ENCODE results near the gene SNN. TPM values are rescaled to one million over a fixed set of nuclear protein-coding genes. Genes with fewer than 3 reads are reported as not detected.
A peak's percentile ranks its signal among the peaks of the same experiment; 100 is the strongest.

Gene SNN
- polyA plus RNA-seq, 2 of the 4 experiments (the other 2 are of a cell fraction), result 6.3 to 10.7 TPM

- H3K27ac ChIP-seq, result peak overlapping the region; percentile 8 to 44; a peak in 3 of 6 replicates
- ChIA-PET POLR2A (no interaction called here), CTCF (interaction anchor here (14.3 kb wide), 1 partner anchor 317 kb away, joined by 344 read pairs; no protein-coding TSS in a partner anchor)
- no peak overlapping the region for H3K4me3 ChIP-seq
- H3K4me1 ChIP-seq, result peaks cover 21% of the 10 kb centered on the region
- peak overlapping the region; percentile 39 for H3K4me2 ChIP-seq
- no peak for FAIRE-seq
- TF ChIP-seq SMC3 (IDR thresholded peaks at IDR 0.05) (no peak), ATOH8 (CRISPR knock-in tag; IDR thresholded peaks at IDR 0.05; ENCODE audit: low read depth) (no peak), PHF8 (IDR thresholded peaks at IDR 0.05; ENCODE audit: borderline replicate concordance, low read depth) (no peak), CBX2 (IDR thresholded peaks at IDR 0.05; ENCODE audit: borderline replicate concordance, low read depth) (no peak), HDAC2 (IDR thresholded peaks at IDR 0.05) (no peak), RARB (CRISPR knock-in tag; IDR thresholded peaks at IDR 0.05) (no peak)
- TF ChIP-seq, protein P1, sequence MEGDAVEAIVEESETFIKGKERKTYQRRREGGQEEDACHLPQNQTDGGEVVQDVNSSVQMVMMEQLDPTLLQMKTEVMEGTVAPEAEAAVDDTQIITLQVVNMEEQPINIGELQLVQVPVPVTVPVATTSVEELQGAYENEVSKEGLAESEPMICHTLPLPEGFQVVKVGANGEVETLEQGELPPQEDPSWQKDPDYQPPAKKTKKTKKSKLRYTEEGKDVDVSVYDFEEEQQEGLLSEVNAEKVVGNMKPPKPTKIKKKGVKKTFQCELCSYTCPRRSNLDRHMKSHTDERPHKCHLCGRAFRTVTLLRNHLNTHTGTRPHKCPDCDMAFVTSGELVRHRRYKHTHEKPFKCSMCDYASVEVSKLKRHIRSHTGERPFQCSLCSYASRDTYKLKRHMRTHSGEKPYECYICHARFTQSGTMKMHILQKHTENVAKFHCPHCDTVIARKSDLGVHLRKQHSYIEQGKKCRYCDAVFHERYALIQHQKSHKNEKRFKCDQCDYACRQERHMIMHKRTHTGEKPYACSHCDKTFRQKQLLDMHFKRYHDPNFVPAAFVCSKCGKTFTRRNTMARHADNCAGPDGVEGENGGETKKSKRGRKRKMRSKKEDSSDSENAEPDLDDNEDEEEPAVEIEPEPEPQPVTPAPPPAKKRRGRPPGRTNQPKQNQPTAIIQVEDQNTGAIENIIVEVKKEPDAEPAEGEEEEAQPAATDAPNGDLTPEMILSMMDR (IDR thresholded peaks at IDR 0.05), result no peak
- TF ChIP-seq, protein P2, sequence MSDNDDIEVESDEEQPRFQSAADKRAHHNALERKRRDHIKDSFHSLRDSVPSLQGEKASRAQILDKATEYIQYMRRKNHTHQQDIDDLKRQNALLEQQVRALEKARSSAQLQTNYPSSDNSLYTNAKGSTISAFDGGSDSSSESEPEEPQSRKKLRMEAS (IDR thresholded peaks at IDR 0.05), result no peak
- no peaks in the 10 kb centered on the region for H3K9me3 ChIP-seq
- DNase-seq (ENCODE audit: low read depth in 1 of 2, low spot score in 1 of 2), result no peak
- no peak for ATAC-seq
Observed at GRCh38 chr16:11716336-11716735, 48.1 kb downstream of the SNN start.

- peaks cover 21% of the 10 kb centered on the region for H3K4me1 ChIP-seq
- FAIRE-seq, result no peak
- no peaks in the 10 kb centered on the region for H3K9me3 ChIP-seq
- TF ChIP-seq POLR2A (IDR thresholded peaks at IDR 0.05; ENCODE audit: low read length) (no peak), PHF8 (IDR thresholded peaks at IDR 0.05; ENCODE audit: borderline replicate concordance, low read depth) (no peak), KDM5A (IDR thresholded peaks at IDR 0.05) (no peak), EHMT2 (IDR thresholded peaks at IDR 0.05; ENCODE audit: low read depth) (no peak), PBX3 (IDR thresholded peaks at IDR 0.05) (no peak)
- H3K4me3 ChIP-seq, result no peak overlapping the region
- CTCF ChIA-PET, result interaction anchor here (1.5 to 14.3 kb wide), 3 partner anchors 45 to 318 kb away, joined by 4 to 344 read pairs (median 4); no protein-coding TSS in a partner anchor
- WGBS (ENCODE audit: missing lambda C conversion rate), result 89% methylated on average over 5 of the region's 5 CpGs
- no peak for DNase-seq (ENCODE audit: low read depth in 1 of 2, low spot score in 1 of 2)
- no peak for ATAC-seq
- no peak overlapping the region for H3K27ac ChIP-seq
- POLR2A ChIA-PET, result no interaction called here
- no peak overlapping the region for H3K4me2 ChIP-seq
Observed at GRCh38 chr16:11717811-11718210, 49.6 kb downstream of the SNN start.

- FAIRE-seq, result no peak
- TF ChIP-seq ATOH8 (CRISPR knock-in tag; IDR thresholded peaks at IDR 0.05; ENCODE audit: low read depth) (no peak), TFCP2L1 (CRISPR knock-in tag; IDR thresholded peaks at IDR 0.05) (no peak), CBX2 (IDR thresholded peaks at IDR 0.05; ENCODE audit: borderline replicate concordance, low read depth) (no peak), BHLHE40 (IDR thresholded peaks at IDR 0.05; ENCODE audit: low read depth, low read length) (no peak), GATA3 (IDR thresholded peaks at IDR 0.05; ENCODE audit: borderline replicate concordance) (no peak), E2F6 (IDR thresholded peaks at IDR 0.05; ENCODE audit: borderline replicate concordance, low read depth) (no peak), HEYL (CRISPR knock-in tag; IDR thresholded peaks at IDR 0.05) (no peak), REST (IDR thresholded peaks at IDR 0.05) (no peak), RCOR1 (IDR thresholded peaks at IDR 0.05; ENCODE audit: low read depth, low read length) (no peak)
- TF ChIP-seq, protein P1 (IDR thresholded peaks at IDR 0.05), result no peak
- TF ChIP-seq, protein P3, sequence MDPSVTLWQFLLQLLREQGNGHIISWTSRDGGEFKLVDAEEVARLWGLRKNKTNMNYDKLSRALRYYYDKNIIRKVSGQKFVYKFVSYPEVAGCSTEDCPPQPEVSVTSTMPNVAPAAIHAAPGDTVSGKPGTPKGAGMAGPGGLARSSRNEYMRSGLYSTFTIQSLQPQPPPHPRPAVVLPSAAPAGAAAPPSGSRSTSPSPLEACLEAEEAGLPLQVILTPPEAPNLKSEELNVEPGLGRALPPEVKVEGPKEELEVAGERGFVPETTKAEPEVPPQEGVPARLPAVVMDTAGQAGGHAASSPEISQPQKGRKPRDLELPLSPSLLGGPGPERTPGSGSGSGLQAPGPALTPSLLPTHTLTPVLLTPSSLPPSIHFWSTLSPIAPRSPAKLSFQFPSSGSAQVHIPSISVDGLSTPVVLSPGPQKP (IDR thresholded peaks at IDR 0.05; ENCODE audit: low read depth, low read length), result no peak
Observed at GRCh38 chr16:11719171-11719570, 50.9 kb downstream of the SNN start.

More at GRCh38 chr16:11719171-11719570, 50.9 kb downstream of the SNN start:
- Histone ChIP-seq H3K27ac (no peak overlapping the region), H3K9me3 (no peaks in the 10 kb centered on the region), H3K4me2 (no peak overlapping the region), H3K4me3 (no peak overlapping the region), H3K4me1 (peaks cover 21% of the 10 kb centered on the region)
- ChIA-PET CTCF (interaction anchor here (1.2 to 14.3 kb wide), 4 partner anchors 46 to 755 kb away, joined by 4 to 344 read pairs (median 4); no protein-coding TSS in a partner anchor), POLR2A (no interaction called here)
- ATAC-seq, result no peak
- no peak for DNase-seq (ENCODE audit: low read depth in 1 of 2, low spot score in 1 of 2)

All from A549 (cell line).